RWPE2 (cell line): Measurements from ENCODE around the gene TENM4.

Experiments
- ATAC-seq: fragments of 200-7000 bp; cut with Tn5 transposase; 3 replicates; pipeline ENCODE4 v1.9.1; 2021; ENCODE audit warnings: low read depth
- DNase-seq: peaks from one replicate; pipeline ENCODE4 v3.0.0-alpha.2; 2020; ENCODE audit warnings: low spot score
- H3K27ac ChIP-seq: fragments of 450-650 bp; 2 replicates; pipeline ENCODE4 v1.5.1; 2017; ENCODE audit warnings: mild to moderate bottlenecking; ENCODE audit not compliant: poor library complexity, severe bottlenecking
- H3K27me3 ChIP-seq: fragments of 250-450 bp; sonication (Bioruptor Pico); 2 replicates; pipeline ENCODE4 v1.5.1; 2021; ENCODE audit warnings: mild to moderate bottlenecking, moderate library complexity; ENCODE audit not compliant: insufficient read depth, poor library complexity, severe bottlenecking
- H3K36me3 ChIP-seq: fragments of 250-450 bp; sonication (Bioruptor Pico); 2 replicates; pipeline ENCODE4 v1.5.1; 2020; ENCODE audit warnings: low read depth, mild to moderate bottlenecking, moderate library complexity
- H3K4me1 ChIP-seq: fragments of 250-450 bp; sonication (Bioruptor Pico); 2 replicates; pipeline ENCODE4 v1.5.1; 2021; ENCODE audit warnings: mild to moderate bottlenecking, moderate library complexity; ENCODE audit not compliant: insufficient read depth, poor library complexity, severe bottlenecking
- H3K4me3 ChIP-seq: fragments of 250-450 bp; sonication (Bioruptor Pico); 2 replicates; pipeline ENCODE4 v1.5.1; 2021; ENCODE audit warnings: mild to moderate bottlenecking, moderate library complexity; ENCODE audit not compliant: severe bottlenecking
- H3K9me3 ChIP-seq: fragments of 250-450 bp; sonication (Bioruptor Pico); 2 replicates; pipeline ENCODE4 v1.5.1; 2021; ENCODE audit warnings: mild to moderate bottlenecking, moderate library complexity; ENCODE audit not compliant: severe bottlenecking
- TF ChIP-seq, protein P1 (sequence below): fragments of 450-650 bp; IDR thresholded peaks from one replicate; pipeline ENCODE4 v1.5.1; 2017; ENCODE audit warnings: mild to moderate bottlenecking, moderate library complexity; ENCODE audit not compliant: poor library complexity, severe bottlenecking

TENM4 gene

DNA sequence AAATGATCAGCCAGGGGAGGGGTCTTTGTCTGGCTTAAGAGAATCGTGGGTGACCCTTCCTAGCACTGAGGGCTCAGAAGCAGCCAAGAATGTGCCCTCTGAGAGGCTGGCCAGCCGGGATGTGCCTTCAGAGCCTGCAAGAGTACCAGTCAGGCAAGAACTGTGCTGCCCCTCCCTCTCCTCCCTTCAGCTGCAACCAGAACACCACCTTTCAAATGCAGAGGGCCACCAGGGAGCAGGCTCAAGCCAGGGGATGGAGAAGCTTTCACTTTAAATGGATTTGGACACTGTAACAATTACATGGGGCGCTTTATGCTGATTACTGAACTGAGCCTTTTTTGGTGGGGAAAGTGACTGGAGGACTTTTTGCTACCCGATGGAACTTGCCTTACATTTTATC is 44.9 kb upstream of the TENM4 start:
- ATAC-seq = no peak
- Histone ChIP-seq H3K36me3 (no peaks in the 10 kb centered on the region), H3K4me1 (no peaks in the 10 kb centered on the region), H3K9me3 (no peaks in the 10 kb centered on the region), H3K4me3 (no peak overlapping the region), H3K27ac (no peak overlapping the region), H3K27me3 (no peaks in the 10 kb centered on the region)
- TF ChIP-seq, protein P1, sequence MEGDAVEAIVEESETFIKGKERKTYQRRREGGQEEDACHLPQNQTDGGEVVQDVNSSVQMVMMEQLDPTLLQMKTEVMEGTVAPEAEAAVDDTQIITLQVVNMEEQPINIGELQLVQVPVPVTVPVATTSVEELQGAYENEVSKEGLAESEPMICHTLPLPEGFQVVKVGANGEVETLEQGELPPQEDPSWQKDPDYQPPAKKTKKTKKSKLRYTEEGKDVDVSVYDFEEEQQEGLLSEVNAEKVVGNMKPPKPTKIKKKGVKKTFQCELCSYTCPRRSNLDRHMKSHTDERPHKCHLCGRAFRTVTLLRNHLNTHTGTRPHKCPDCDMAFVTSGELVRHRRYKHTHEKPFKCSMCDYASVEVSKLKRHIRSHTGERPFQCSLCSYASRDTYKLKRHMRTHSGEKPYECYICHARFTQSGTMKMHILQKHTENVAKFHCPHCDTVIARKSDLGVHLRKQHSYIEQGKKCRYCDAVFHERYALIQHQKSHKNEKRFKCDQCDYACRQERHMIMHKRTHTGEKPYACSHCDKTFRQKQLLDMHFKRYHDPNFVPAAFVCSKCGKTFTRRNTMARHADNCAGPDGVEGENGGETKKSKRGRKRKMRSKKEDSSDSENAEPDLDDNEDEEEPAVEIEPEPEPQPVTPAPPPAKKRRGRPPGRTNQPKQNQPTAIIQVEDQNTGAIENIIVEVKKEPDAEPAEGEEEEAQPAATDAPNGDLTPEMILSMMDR = no peak
- no peak for DNase-seq

DNA sequence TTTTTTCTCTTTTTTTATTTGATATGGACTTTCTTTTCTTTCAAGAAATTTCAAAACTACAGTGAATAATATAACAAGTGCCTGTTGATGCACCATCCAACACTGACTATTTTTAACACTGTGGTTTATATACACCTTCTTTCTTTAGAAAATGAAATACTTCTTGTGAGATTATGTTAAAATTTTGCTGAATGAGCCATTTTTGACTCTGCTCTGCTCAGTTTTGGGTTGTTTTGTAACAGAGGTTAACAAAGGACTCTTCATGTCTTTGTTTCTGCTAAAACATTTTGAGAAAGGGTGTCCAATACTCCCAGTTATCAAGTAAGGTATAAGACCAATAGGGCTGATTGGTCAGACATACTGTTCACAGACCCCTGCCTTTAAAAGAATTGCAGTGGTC is 44.0 kb upstream of the TENM4 start:
- ATAC-seq (no peak), DNase-seq (no peak)
- Histone ChIP-seq H3K27me3 (no peaks in the 10 kb centered on the region), H3K4me3 (no peak overlapping the region), H3K4me1 (no peaks in the 10 kb centered on the region), H3K27ac (no peak overlapping the region), H3K36me3 (no peaks in the 10 kb centered on the region), H3K9me3 (no peaks in the 10 kb centered on the region)
- TF ChIP-seq, protein P1 = no peak

DNA sequence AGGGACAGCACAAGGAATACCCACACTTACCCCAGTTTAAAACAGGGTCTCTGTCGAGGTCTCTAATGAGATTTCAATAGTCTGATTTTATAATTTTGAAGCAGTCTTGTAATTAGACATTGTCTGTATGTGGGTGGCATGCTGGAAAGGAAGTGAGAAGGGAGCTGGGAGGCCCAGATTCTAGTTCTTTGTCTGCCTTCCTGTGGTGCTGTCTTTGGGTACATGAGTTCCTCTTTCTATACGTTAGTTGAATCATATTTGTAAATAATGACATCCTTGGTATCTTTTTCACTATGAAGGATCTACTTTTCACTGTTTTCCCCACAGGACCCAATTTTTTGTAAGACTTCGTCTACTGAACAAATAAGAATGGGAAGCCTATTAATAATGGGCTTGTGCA is 42.0 kb upstream of the TENM4 start:
- Histone ChIP-seq H3K4me3 (no peak overlapping the region), H3K9me3 (no peaks in the 10 kb centered on the region), H3K27me3 (no peaks in the 10 kb centered on the region), H3K4me1 (no peaks in the 10 kb centered on the region), H3K27ac (no peak overlapping the region), H3K36me3 (no peaks in the 10 kb centered on the region)
- ATAC-seq (no peak), DNase-seq (no peak)
- TF ChIP-seq, protein P1 = no peak

DNA sequence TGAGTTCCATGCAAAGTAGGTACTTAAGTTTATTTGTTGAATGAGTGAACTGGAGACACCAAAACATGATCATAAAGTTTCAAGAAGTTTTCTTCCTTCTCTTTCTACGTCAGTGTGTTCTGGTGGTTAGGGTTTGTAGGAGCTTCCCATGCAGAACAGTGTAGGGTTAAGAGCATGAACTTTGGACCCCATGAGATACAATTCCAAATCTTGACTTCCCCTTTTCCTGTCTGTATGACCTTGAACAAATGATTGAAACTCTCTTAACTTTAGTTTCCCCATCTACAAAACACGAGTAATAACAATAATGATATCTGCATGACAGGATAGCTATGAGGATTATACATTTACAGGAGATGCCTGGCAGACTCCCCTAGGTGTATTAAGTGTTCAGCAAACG is 41.0 kb upstream of the TENM4 start:
- Histone ChIP-seq H3K4me3 (no peak overlapping the region), H3K4me1 (no peaks in the 10 kb centered on the region), H3K27ac (no peak overlapping the region), H3K27me3 (no peaks in the 10 kb centered on the region), H3K36me3 (no peaks in the 10 kb centered on the region), H3K9me3 (no peaks in the 10 kb centered on the region)
- ATAC-seq (no peak), DNase-seq (no peak)
- TF ChIP-seq, protein P1 = no peak

DNA sequence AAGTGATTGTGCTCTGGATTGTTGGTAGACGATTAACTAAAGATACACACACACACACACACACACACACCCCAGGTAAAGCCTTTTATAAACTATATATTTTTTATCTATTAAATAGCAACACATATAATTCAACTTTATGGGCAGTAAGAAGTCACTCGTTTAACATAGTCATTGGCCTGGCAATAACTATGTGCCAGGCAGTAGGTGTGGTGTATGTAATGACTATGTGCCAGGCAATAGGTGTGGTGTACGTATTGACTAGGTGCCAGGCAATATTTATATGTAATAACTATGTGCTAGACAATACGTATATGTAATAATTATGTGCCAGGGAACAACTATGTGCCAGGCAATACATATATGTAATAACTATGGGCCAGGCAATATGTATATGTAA is 40.0 kb upstream of the TENM4 start:
- TF ChIP-seq, protein P1 = no peak
- H3K27me3 ChIP-seq = no peaks in the 10 kb centered on the region
- no peak overlapping the region for H3K27ac ChIP-seq
- ATAC-seq (no peak), DNase-seq (no peak)
- H3K9me3 ChIP-seq = no peaks in the 10 kb centered on the region
- no peak overlapping the region for H3K4me3 ChIP-seq
- no peaks in the 10 kb centered on the region for H3K4me1 ChIP-seq
- no peaks in the 10 kb centered on the region for H3K36me3 ChIP-seq
